ENCODE measurements around the gene PNN.
"Not testable (repeated sequence)": the region's sequence is repeated elsewhere in the genome, so short reads cannot be mapped to it uniquely, and the experiment has no call there.

The PNN gene
- 209 to 265 reads per million in 2 donors for total RNA-seq

- peak; percentile 86 to 100 (median 96) for DNase-seq
These were observed at the start of gene PNN for GRCh38 chr14:39174560-39175444. Gene PNN, plus strand, starts transcription at chr14:39175254. Its CDS starts 26 bp downstream, at chr14:39175280.

GRCh38 chr14:39137835-39138234 is 37.2 kb upstream of the PNN start:
- DNase-seq, result not testable (repeated sequence)

- no peak for DNase-seq
These were observed 36.6 kb upstream of the PNN start for GRCh38 chr14:39138440-39138839.

- no peak for DNase-seq
These were observed 34.9 kb upstream of the PNN start for GRCh38 chr14:39140170-39140569.

GRCh38 chr14:39141623-39142022 is 33.4 kb upstream of the PNN start:
- DNase-seq, result not testable (repeated sequence)

GRCh38 chr14:39143226-39143625 is 31.8 kb upstream of the PNN start:
- DNase-seq, result not testable (repeated sequence)

- no peak for DNase-seq
These were observed 29.6 kb upstream of the PNN start for GRCh38 chr14:39145266-39145966.

- DNase-seq, result no peak
These were observed 20.4 kb upstream of the PNN start for GRCh38 chr14:39154594-39155189.

- DNase-seq, result no peak
These were observed 17.6 kb upstream of the PNN start for GRCh38 chr14:39157491-39157890.

- DNase-seq, result no peak
These were observed 16.7 kb upstream of the PNN start for GRCh38 chr14:39158222-39158858.

- DNase-seq, result no peak
These were observed 14.6 kb upstream of the PNN start for GRCh38 chr14:39160494-39160893.

GRCh38 chr14:39167797-39168320 is 7.2 kb upstream of the PNN start:
- DNase-seq, result not testable (repeated sequence)

- no peak for DNase-seq
These were observed 6.5 kb upstream of the PNN start for GRCh38 chr14:39168591-39168990.

- no peak for DNase-seq
These were observed 5.5 kb upstream of the PNN start for GRCh38 chr14:39169541-39169900.

GRCh38 chr14:39173198-39173597 is 1.9 kb upstream of the PNN start:
- DNase-seq, result no peak

GRCh38 chr14:39175445-39176262 is 600 bp downstream of the PNN start:
- peak in 2 of 5 experiments; percentile 24 to 58 for DNase-seq

- no peak for DNase-seq
These were observed 1.5 kb downstream of the PNN start for GRCh38 chr14:39176263-39177167.

GRCh38 chr14:39177168-39177545 is 2.1 kb downstream of the PNN start:
- no peak for DNase-seq

- no peak for DNase-seq
These were observed 4.0 kb downstream of the PNN start for GRCh38 chr14:39179042-39179441.

- DNase-seq, result no peak
These were observed 5.5 kb downstream of the PNN start for GRCh38 chr14:39180553-39180952.
